ENCODE measurements around the gene EREG. TPM values are rescaled to one million over a fixed set of nuclear protein-coding genes. Genes with fewer than 3 reads are reported as not detected.
"Not testable (repeated sequence)": the region's sequence is repeated elsewhere in the genome, so short reads cannot be mapped to it uniquely, and the experiment has no call there.

Gene EREG
- total and polyA plus RNA-seq, 10 of the 15 experiments (the other 5 are each of a cell fraction or from before 2014, with no cell fraction given), result not detected

- ChIA-PET CTCF (interaction anchor here (0.7 kb wide), 2 partner anchors 76 to 136 kb away, joined by 3 read pairs; no protein-coding TSS in a partner anchor), RAD21 (ENCODE audit: unreplicated experiment) (interaction anchor here (1.1 kb wide), 1 partner anchor 280 kb away, joined by 3 read pairs; no protein-coding TSS in a partner anchor), SMC1A (ENCODE audit: uncharacterized antibody, unreplicated experiment) (interaction anchor here (1.6 kb wide), 1 partner anchor 278 kb away, joined by 3 read pairs; no protein-coding TSS in a partner anchor), POLR2A (no interaction called here)
- in situ Hi-C loops (cut with MboI) (no loop called here), intact Hi-C loops (cut with micrococcal nuclease; ENCODE audit: unreplicated experiment) (no loop called here)
- FAIRE-seq (no peak), DNase-seq (ENCODE audit: low read depth, low spot score) (no peak), ATAC-seq (peak; percentile 67)
- peak overlapping the region; percentile 48; the same call in 1 of the 2 replicates for H3K9ac ChIP-seq (ENCODE audit: control insufficient read depth, insufficient read depth, low read length)
- H3K27ac ChIP-seq (ENCODE audit: control insufficient read depth, insufficient read depth), result no peak overlapping the region
- peak overlapping the region; percentile 90 for H2AFZ ChIP-seq (ENCODE audit: control insufficient read depth, low read depth, low read length)
- H3K9me3 ChIP-seq (replicated peaks; ENCODE audit: control insufficient read depth, insufficient read depth, low read length), result no peaks in the 10 kb centered on the region; the same call in 2 of the 3 replicates
- 27% methylated on average over 6 of the region's 6 CpGs for WGBS (ENCODE audit: insufficient coverage, insufficient replicate concordance, low lambda C conversion rate, missing lambda C conversion rate)
- H4K20me1 ChIP-seq (ENCODE audit: control insufficient read depth, insufficient read depth), result no peaks in the 10 kb centered on the region
- BruUV-seq (replicated peaks), result TSS peak; percentile 95
- peaks cover 3% of the 10 kb centered on the region for H3K4me1 ChIP-seq (ENCODE audit: control insufficient read depth, insufficient read depth, low read length)
- no peaks in the 10 kb centered on the region for H3K79me2 ChIP-seq (ENCODE audit: control insufficient read depth, insufficient read depth, low read length)
- peak overlapping the region; percentile 79; the same call in 1 of the 2 replicates for H3K4me3 ChIP-seq
- H3K27me3 ChIP-seq (replicated peaks in 1 of 2; ENCODE audit: control insufficient read depth in 2 of 2, insufficient read depth in 2 of 2, low read length in 1 of 2), result no peaks in the 10 kb centered on the region; a peak in 1 of 4 replicates
- no peaks in the 10 kb centered on the region for H3K36me3 ChIP-seq (ENCODE audit: control insufficient read depth in 2 of 2, insufficient read depth in 2 of 2, low read length in 1 of 2)
- TF ChIP-seq CEBPZ (IDR thresholded peaks at IDR 0.05; ENCODE audit: low read depth, low read length), result no peak
- TF ChIP-seq NFXL1 (IDR thresholded peaks at IDR 0.05; ENCODE audit: borderline replicate concordance), result no peak
- TF ChIP-seq JUNB (IDR thresholded peaks at IDR 0.05), result 0 out of 2 replicates have a peak, but pooled peaks have one; percentile 10
- no peak for TF ChIP-seq GATAD2B (conservative IDR thresholded peaks at IDR 0.05; ENCODE audit: low read depth)
- TF ChIP-seq ZSCAN29 (IDR thresholded peaks at IDR 0.05), result no peak
- TF ChIP-seq PAX8 (IDR thresholded peaks at IDR 0.05), result no peak
- H3K4me2 ChIP-seq (ENCODE audit: control insufficient read depth, insufficient read depth), result peak overlapping the region; percentile 74
Measured at GRCh38 chr4:74397748-74398426, 32.9 kb downstream of the EREG start.

GRCh38 chr4:74398894-74399589 lies 34.1 kb downstream of the EREG start:
- RAD21 ChIA-PET (ENCODE audit: unreplicated experiment); DNase-seq (ENCODE audit: low read depth, low spot score); ATAC-seq; H3K4me1 ChIP-seq (ENCODE audit: control insufficient read depth, insufficient read depth, low read length); H3K36me3 ChIP-seq (ENCODE audit: control insufficient read depth in 2 of 2, insufficient read depth in 2 of 2, low read length in 1 of 2); H3K9ac ChIP-seq (ENCODE audit: control insufficient read depth, insufficient read depth, low read length); H3K27me3 ChIP-seq (replicated peaks in 1 of 2; ENCODE audit: control insufficient read depth in 2 of 2, insufficient read depth in 2 of 2, low read length in 1 of 2); intact Hi-C loops (cut with micrococcal nuclease; ENCODE audit: unreplicated experiment); H3K27ac ChIP-seq (ENCODE audit: control insufficient read depth, insufficient read depth); H3K4me3 ChIP-seq; BruUV-seq (replicated peaks); H4K20me1 ChIP-seq (ENCODE audit: control insufficient read depth, insufficient read depth); in situ Hi-C loops (cut with MboI); H3K79me2 ChIP-seq (ENCODE audit: control insufficient read depth, insufficient read depth, low read length); POLR2A ChIA-PET; H3K9me3 ChIP-seq (replicated peaks; ENCODE audit: control insufficient read depth, insufficient read depth, low read length); FAIRE-seq: not testable (repeated sequence)
- WGBS (ENCODE audit: insufficient coverage, insufficient replicate concordance, low lambda C conversion rate, missing lambda C conversion rate), result 79% methylated on average over 28 of the region's 32 CpGs
- Histone ChIP-seq H3K4me2 (ENCODE audit: control insufficient read depth, insufficient read depth) (0 out of 2 replicates have a peak overlapping the region, but pooled peaks have one; percentile 74), H2AFZ (ENCODE audit: control insufficient read depth, low read depth, low read length) (peak overlapping the region; percentile 90; the same call in 1 of the 2 replicates)
- SMC1A ChIA-PET (ENCODE audit: uncharacterized antibody, unreplicated experiment), result interaction anchor here (0.7 to 1.6 kb wide), 2 partner anchors 78 to 276 kb away, joined by 3 read pairs; no protein-coding TSS in a partner anchor
- CTCF ChIA-PET, result interaction anchor here (1.2 kb wide), 1 partner anchor 11 kb away, joined by 4 read pairs; no protein-coding TSS in a partner anchor

All from GM12878 (cell line).